Measurements from ENCODE around the gene LPO.

The LPO gene

GRCh38 chr17:58264407-58265103, 26.2 kb downstream of the LPO start:
- DNase-seq, result no peak

- DNase-seq, result no peak
These were observed 26.9 kb downstream of the LPO start for GRCh38 chr17:58265271-58265670.

GRCh38 chr17:58265902-58266875, 27.8 kb downstream of the LPO start:
- no peak for DNase-seq

GRCh38 chr17:58267347-58268324, 29.3 kb downstream of the LPO start:
- DNase-seq, result no peak

- no peak for DNase-seq
These were observed 29.9 kb downstream of the LPO start for GRCh38 chr17:58268326-58268725.

GRCh38 chr17:58268774-58269556, 30.6 kb downstream of the LPO start:
- DNase-seq, result no peak

- no peak for DNase-seq
These were observed 31.3 kb downstream of the LPO start for GRCh38 chr17:58269557-58270291.

GRCh38 chr17:58270476-58271215, 32.3 kb downstream of the LPO start:
- no peak for DNase-seq

GRCh38 chr17:58271216-58271931, 33.0 kb downstream of the LPO start:
- DNase-seq, result no peak

GRCh38 chr17:58272367-58273280, 34.2 kb downstream of the LPO start:
- no peak for DNase-seq

GRCh38 chr17:58273453-58274104, 35.2 kb downstream of the LPO start:
- no peak for DNase-seq

GRCh38 chr17:58275417-58275816, 37.0 kb downstream of the LPO start:
- DNase-seq, result no peak

- DNase-seq, result no peak
These were observed 38.0 kb downstream of the LPO start for GRCh38 chr17:58276423-58276822.

GRCh38 chr17:58277107-58277801, 38.9 kb downstream of the LPO start:
- DNase-seq, result no peak

GRCh38 chr17:58277802-58278595, 39.6 kb downstream of the LPO start:
- no peak for DNase-seq

GRCh38 chr17:58278661-58279015, 40.3 kb downstream of the LPO start:
- DNase-seq, result no peak
